ENCODE measurements around the gene SORCS2. TPM values are rescaled to one million over a fixed set of nuclear protein-coding genes. Genes with fewer than 3 reads are reported as not detected.
"Not testable (repeated sequence)": the region's sequence is repeated elsewhere in the genome, so short reads cannot be mapped to it uniquely, and the experiment has no call there.

SORCS2 gene
- total RNA-seq, 4 donors from 2014 or later, result 1.1 to 2.5 (median 2.0) TPM

- no peaks in the 10 kb centered on the region for H3K4me1 ChIP-seq
- H3K27ac ChIP-seq, result no peak overlapping the region
- 66 to 80% methylated on average over 11 of the region's 11 CpGs for WGBS, 2 donors
- TF ChIP-seq POLR2A (IDR thresholded peaks at IDR 0.05) (no peak), CTCF (IDR thresholded peaks at IDR 0.05) (no peak)
- H3K9me3 ChIP-seq, result peaks cover 0 to 51% (median 35%) of the 10 kb centered on the region in 3 donors
- peaks cover 0 to 7% (median 0%) of the 10 kb centered on the region in 4 donors for H3K27me3 ChIP-seq
- no peak for DNase-seq
- H3K4me3 ChIP-seq, result no peak overlapping the region
- no peaks in the 10 kb centered on the region for H3K36me3 ChIP-seq
- intact Hi-C loops (cut with DNase I), result no loop called here
These were observed 382.1 kb downstream of the SORCS2 start for GRCh38 chr4:7574287-7575014.

- no peaks in the 10 kb centered on the region for H3K36me3 ChIP-seq
- intact Hi-C loops (cut with DNase I), result no loop called here
- peaks cover 0 to 55% (median 37%) of the 10 kb centered on the region in 3 donors for H3K9me3 ChIP-seq
- no peaks in the 10 kb centered on the region for H3K4me1 ChIP-seq
- H3K27ac ChIP-seq, result no peak overlapping the region
- H3K27me3 ChIP-seq, result peaks cover 0 to 7% (median 0%) of the 10 kb centered on the region in 4 donors
- no peak for TF ChIP-seq POLR2A (IDR thresholded peaks at IDR 0.05)
- no peak for TF ChIP-seq CTCF (IDR thresholded peaks at IDR 0.05)
- WGBS, 2 donors, result 53 to 76% methylated on average over 6 of the region's 6 CpGs
- no peak overlapping the region for H3K4me3 ChIP-seq
- no peak for DNase-seq
These were observed 383.1 kb downstream of the SORCS2 start for GRCh38 chr4:7575426-7575825.

GRCh38 chr4:7577361-7578039 is 385.2 kb downstream of the SORCS2 start:
- H3K9me3 ChIP-seq, result peaks cover 0 to 55% (median 37%) of the 10 kb centered on the region in 3 donors
- H3K36me3 ChIP-seq; H3K4me1 ChIP-seq; H3K27me3 ChIP-seq; H3K4me3 ChIP-seq; H3K27ac ChIP-seq; intact Hi-C loops (cut with DNase I); DNase-seq: not testable (repeated sequence)
- WGBS, 2 donors, result 87 to 90% methylated on average over 11 of the region's 11 CpGs

GRCh38 chr4:7581477-7581876 is 389.1 kb downstream of the SORCS2 start:
- no peak overlapping the region for H3K27ac ChIP-seq
- H3K4me1 ChIP-seq, result no peaks in the 10 kb centered on the region
- H3K36me3 ChIP-seq, result no peaks in the 10 kb centered on the region
- DNase-seq, result no peak
- intact Hi-C loops (cut with DNase I), result no loop called here
- no peak for TF ChIP-seq POLR2A (IDR thresholded peaks at IDR 0.05)
- no peak for TF ChIP-seq CTCF (IDR thresholded peaks at IDR 0.05)
- no peak overlapping the region for H3K4me3 ChIP-seq
- H3K9me3 ChIP-seq, result peaks cover 0 to 33% (median 30%) of the 10 kb centered on the region in 3 donors
- 44 to 48% methylated on average over 6 to 7 of the region's 8 CpGs for WGBS, 2 donors
- H3K27me3 ChIP-seq, result no peaks in the 10 kb centered on the region

GRCh38 chr4:7582313-7583097 is 390.2 kb downstream of the SORCS2 start:
- TF ChIP-seq POLR2A (IDR thresholded peaks at IDR 0.05) (no peak), CTCF (IDR thresholded peaks at IDR 0.05) (no peak)
- no peaks in the 10 kb centered on the region for H3K4me1 ChIP-seq
- H3K27ac ChIP-seq, result no peak overlapping the region
- intact Hi-C loops (cut with DNase I), result no loop called here
- peaks cover 0 to 23% (median 20%) of the 10 kb centered on the region in 3 donors for H3K9me3 ChIP-seq
- H3K27me3 ChIP-seq, result no peaks in the 10 kb centered on the region
- H3K4me3 ChIP-seq, result no peak overlapping the region
- no peaks in the 10 kb centered on the region for H3K36me3 ChIP-seq
- DNase-seq, result no peak
- 91 to 92% methylated on average over 13 to 15 of the region's 16 CpGs for WGBS, 2 donors

Measured in esophagus squamous epithelium (tissue), 5 donors.